IPS DF 4.7 (cell line): Measurements from ENCODE around the gene SLC9A8.
"Not testable (repeated sequence)": the region's sequence is repeated elsewhere in the genome, so short reads cannot be mapped to it uniquely, and the experiment has no call there.

Experiments used
- DNase-seq: peaks from one replicate; pipeline ENCODE4 v3.0.0-alpha.2; 2013; ENCODE audit warnings: low spot score; ENCODE audit errors: extremely low read depth

SLC9A8 gene

GRCh38 chr20:49850463-49851230 lies 38.0 kb downstream of the SLC9A8 start:
- DNase-seq: no peak

DNA sequence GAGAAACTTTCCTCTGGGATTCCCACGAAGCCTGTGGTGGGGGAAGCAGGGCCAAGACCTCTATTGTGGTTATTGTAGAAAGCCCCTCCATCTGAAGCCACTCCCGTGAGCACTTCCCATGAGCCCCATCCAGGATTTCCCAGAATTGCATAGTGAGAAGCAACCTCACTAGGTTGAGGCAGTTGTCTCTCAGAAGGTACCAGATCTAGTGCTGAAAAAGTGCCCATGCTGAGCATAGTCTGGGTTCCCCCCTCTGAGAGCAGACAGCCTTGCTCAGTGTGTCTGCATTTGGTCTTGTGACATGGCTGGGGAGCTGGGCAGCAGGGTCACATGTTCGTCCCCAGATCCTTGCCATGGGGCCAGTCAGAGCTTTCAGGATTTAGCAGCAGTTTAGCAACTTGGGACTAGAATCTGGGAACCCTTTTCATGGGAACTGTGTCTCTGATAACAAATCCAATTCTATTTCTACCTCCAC lies 38.6 kb downstream of the SLC9A8 start:
- no peak for DNase-seq

DNA sequence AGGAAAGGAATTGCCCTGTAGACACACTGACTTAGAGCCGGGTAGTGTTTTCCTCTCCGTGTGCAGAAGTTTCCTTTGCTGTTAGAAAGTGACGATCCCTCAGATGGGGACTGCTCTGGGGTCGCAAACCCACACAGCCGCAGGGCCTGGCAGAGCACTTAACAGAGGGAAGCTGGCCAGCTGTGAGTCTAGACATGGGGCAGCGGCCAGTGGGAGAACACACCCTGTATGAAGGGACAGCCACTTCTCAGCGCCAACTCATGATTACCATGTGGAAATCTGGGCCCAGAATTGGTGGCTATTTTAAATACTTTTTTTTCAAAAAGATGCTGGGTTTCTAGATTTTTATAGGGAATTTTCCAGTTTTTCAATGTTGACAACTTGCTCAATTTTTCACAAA lies 39.4 kb downstream of the SLC9A8 start:
- DNase-seq: no peak

- DNase-seq: no peak
Measured at GRCh38 chr20:49852522-49853080, 40.0 kb downstream of the SLC9A8 start.

DNA sequence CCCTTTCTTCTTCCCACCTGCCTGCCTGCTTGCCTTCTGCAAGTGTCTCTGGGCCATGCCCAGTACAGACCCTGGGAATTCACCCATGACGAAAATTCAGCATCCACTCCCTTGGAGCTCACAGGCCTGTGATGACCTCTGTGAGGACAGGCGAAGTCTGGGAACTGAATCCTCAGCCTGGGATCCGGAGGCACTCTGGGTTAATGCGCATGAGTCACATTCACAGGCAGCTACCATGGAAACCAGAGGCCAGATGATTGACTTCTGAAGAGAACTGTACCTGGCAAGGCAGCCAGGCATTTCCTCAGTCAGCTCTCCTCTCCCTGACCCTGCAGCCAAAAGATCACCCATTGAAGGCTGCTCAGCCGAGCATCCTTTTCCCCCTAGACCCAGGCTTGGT lies 41.0 kb downstream of the SLC9A8 start:
- no peak for DNase-seq

GRCh38 chr20:49854190-49854875 lies 41.7 kb downstream of the SLC9A8 start:
- no peak for DNase-seq

GRCh38 chr20:49856904-49857303 lies 44.3 kb downstream of the SLC9A8 start:
- DNase-seq: no peak

- DNase-seq: no peak
Measured at GRCh38 chr20:49858076-49858585, 45.5 kb downstream of the SLC9A8 start.

- no peak for DNase-seq
Measured at GRCh38 chr20:49859011-49859410, 46.4 kb downstream of the SLC9A8 start.

DNA sequence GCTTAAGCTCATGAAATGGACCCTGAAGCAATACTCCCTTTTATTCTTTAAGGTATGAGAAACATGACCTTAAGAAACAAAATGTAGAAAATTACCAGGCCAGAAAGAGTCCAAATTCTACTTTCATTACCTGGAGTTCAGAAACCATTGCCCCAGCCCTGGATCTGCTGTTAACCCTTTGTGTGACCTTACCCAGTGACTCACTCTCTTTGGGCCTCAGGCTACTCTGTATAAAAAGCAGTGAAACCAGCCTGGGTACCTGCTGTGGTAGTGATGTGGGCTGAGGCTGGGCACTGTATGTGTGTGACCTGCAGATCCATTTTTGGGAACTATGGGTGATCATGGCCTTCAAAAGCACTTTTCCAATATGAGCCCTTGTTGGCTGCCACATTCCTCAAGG lies 47.2 kb downstream of the SLC9A8 start:
- DNase-seq: no peak

DNA sequence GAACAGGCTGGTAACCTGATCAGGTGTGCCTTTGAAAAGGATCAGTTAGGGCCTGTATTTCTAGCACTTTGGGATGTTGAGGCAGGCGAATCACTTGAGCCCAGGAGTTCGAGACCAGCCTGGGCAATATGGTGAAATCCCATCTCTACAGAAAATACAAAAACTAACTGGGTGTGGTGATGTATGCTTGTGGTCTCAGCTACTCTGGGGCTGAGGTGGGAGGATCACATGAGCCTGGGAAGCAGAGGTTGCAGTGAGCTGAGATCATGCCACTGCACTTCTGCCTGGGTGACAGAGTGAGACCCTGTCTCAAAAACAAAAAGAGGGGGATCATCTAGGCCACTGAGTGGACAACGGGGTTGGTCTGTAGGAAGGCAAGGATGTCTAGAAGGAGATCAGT lies 48.6 kb downstream of the SLC9A8 start:
- not testable (repeated sequence) for DNase-seq

- DNase-seq: no peak
Measured at GRCh38 chr20:49862607-49863200, 50.1 kb downstream of the SLC9A8 start.

- no peak for DNase-seq
Measured at GRCh38 chr20:49863666-49864065, 51.0 kb downstream of the SLC9A8 start.

GRCh38 chr20:49865559-49865958 lies 52.9 kb downstream of the SLC9A8 start:
- DNase-seq: no peak

DNA sequence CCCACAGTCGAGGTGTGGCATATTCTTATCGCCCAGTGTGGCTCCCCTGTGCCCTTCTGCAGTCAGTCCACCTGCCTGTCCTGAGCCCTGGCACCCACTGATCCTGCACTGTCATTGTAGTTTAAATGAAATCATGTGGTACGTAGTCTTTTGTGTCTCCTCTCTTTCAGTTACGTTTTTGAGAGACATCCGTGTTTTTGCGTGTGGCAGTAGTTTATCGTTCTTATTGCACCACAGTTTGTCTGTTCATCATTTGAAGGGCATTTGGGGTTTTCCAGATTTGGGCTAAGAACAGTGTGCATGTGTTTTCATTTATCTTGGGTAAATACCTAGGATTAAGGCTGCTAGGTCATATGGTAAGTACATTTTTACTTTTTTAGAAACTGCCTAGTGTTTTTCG lies 53.4 kb downstream of the SLC9A8 start:
- DNase-seq: no peak

DNA sequence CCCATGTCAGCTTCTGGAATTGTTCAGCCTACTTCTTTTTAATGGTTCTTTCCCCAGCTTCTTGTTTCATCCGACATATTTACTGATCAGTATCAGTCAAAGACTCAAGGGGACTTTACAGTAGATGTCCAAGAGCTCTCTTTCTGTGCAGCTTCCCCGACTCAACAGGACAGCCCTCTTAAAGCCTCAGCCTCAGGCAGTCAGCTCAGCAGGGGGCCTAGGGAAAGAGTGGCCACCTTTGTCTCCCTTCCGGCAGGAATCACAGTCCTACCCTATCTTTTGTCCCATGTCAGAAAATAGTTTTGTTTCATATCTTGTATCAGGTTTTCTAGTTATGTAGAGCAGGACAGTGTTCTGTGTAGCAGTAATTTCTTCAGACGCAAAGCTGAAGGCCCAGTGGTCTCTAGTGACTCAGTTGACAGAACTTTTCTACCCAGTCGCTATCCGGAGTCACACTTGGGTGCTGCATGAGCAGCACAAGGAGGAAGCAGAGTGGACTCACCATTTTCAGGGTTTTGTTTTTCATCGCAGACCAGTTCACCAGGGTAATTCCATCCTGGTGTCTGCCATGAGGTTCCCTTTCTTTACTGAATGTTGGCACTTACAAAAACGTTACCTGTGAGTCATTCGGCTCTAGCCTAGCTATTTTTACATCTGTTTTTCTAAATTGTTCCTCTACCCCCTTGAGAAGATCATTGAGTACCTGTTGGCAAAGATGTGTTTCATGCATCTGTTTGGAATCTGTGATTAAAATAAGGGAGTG lies 55.0 kb downstream of the SLC9A8 start:
- no peak for DNase-seq

- DNase-seq: no peak
Measured at GRCh38 chr20:49868538-49868937, 55.9 kb downstream of the SLC9A8 start.

GRCh38 chr20:49868964-49869363 lies 56.3 kb downstream of the SLC9A8 start:
- no peak for DNase-seq

DNA sequence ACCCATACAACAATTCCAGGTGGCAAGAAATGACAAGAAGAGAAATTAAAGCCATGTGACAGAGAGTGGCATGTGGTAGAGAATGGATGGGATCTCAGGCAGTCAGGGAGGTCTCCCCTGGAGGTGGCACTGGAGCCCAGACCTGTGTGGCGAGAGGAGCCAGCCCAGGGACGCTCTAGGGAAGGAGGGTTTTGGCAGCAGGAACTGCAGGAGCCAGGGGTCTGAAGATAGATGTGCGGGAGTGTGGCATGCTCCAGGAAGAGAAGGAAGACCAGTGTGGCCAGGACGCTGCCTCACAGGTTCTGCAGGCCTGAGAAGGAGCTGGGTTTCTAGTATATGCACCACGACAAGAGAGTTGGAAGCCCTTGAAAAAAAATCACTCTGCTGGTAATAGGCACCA lies 57.6 kb downstream of the SLC9A8 start:
- no peak for DNase-seq

GRCh38 chr20:49871391-49871948 lies 58.8 kb downstream of the SLC9A8 start:
- no peak for DNase-seq

DNA sequence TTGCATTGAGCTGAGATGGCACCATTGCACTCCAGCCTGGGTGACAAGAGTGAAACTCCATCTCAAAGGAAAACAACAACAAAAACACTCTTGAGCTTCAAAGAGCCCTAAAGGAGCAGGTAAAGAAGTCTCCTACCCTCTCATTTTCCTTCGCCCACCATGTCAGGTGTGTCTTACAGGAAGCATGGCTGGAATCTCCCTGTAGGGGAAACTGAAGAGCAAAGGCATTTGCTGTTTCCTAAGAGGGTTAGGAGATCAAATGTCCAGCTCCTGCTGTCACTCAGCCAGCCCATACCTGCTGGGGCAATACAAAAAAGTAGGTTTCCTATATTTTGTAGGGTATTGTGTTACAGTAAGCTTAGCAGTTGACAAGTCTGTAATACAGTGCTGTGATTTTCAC lies 59.4 kb downstream of the SLC9A8 start:
- DNase-seq: no peak
